GM18505 (cell line): Measurements from ENCODE around the gene SMIM35.

Source experiments
- ATAC-seq: cut with Tn5 transposase; IDR thresholded peaks from one replicate; pipeline ENCODE4 v1.9.1; 2021; ENCODE audit not compliant: unreplicated experiment
- POLR2A ChIP-seq: IDR thresholded peaks from 4 replicates; pipeline ENCODE4 v1.6.1; 2011; ENCODE audit warnings: borderline replicate concordance; ENCODE audit not compliant: insufficient read depth, insufficient read length; ENCODE audit errors: extremely low read depth

SMIM35 gene

DNA sequence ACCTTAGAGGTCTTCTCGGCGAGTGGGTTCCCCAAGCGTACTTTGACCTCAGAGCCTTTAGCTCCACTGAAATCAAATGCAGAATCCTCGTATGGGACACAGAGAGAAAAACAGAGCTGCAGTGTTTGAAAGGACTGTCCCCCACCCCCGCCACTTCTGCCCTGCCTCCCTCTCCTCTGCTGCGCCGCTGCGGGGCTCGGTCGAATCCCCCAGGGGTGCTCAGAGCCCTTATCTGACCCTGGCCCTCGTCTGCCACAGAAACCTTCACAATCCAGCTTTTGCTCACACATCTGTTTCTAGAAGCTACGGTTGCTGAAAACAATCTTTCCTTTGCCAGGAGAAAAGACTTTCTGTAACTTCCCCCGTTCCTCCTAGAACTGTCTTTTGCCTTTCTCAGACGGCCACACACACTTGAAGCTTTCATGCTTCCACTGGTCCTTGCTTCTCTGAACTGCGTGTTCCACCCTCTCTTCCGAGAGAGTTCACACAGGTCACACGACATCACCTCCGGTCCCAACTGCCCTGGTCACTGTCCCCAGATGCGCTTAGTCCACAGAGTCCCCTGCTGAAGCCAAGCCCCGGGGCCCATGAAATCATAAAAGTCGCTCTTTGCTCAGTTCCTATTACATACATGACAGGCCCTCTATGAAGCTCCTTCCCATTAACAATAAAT is 3.7 kb downstream of the SMIM35 start:
- TF ChIP-seq POLR2A: no peak
- ATAC-seq: no peak

DNA sequence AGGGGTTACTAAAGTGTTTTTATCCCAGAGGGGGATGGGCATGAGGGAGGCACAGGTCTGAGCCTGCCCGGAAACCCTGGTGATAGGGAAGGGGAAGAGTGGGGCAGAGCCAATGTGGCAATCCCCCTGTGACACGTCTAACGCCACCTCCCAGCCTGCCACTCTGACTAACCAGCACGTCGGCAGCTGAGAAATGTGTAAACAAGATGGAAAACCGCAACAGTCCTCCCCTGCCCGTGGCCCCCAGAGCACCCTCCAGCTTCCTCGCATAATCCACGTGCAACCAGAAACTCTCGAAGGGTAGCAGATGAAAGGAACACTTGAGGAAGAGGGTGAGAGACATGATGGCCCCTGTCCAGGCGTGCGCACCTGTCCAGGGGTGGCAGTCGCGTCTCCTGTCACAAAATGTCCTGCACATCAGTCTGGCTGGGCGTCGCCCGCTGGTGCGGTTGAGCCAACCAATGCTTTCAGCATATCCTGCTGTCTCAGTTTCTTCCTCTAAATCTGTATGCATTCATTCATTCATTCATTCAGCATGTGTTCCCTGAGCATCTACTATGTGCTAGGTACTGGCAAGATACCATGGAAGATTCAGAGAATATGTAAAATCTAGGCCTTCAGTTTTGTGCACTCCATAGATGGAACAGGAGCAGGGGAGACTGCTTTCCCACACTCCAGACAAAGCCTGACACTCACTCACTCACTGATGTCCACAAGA is 5.4 kb downstream of the SMIM35 start:
- no peak for TF ChIP-seq POLR2A
- ATAC-seq: no peak

DNA sequence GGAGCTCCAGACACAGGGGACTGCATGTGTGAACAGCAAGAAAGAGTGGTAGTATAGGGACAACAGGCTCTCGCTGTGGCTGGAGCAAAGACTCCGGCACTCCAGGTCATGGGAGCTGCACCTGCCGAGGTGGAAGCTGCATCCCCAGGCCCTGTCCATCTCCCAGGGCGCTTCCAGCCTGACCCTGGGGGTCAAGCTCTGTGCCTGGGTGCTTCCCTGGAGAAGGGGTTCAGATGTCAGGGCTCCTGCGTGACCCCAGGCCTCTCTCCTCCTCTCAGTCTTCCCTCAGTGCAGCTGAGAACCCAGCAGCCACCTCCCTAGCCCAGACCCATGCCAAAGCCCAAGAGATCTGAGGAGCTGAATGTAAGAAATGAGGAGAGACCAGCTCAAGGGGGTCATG is 6.5 kb downstream of the SMIM35 start:
- no peak for TF ChIP-seq POLR2A
- ATAC-seq: no peak

DNA sequence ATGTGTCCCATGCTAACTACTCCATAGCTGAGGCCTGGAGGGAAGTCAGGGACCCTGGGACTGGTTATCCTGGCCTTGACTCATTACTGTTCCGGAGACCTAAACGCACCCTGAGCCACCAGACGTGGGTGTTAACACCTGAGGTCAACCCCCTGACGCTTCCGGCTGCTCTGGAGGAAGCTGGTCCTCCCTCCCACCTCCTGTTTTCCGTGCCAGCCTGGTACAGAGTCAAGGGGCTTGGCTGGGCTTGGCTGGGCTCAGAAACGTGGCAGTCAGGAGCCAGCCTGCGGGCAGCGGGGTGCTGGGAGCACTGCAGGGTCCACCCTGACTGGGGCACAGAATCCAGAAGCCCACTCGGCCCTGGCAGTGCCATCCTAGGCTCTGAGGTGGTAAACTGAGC is 7.3 kb downstream of the SMIM35 start:
- no peak for TF ChIP-seq POLR2A
- ATAC-seq: no peak

DNA sequence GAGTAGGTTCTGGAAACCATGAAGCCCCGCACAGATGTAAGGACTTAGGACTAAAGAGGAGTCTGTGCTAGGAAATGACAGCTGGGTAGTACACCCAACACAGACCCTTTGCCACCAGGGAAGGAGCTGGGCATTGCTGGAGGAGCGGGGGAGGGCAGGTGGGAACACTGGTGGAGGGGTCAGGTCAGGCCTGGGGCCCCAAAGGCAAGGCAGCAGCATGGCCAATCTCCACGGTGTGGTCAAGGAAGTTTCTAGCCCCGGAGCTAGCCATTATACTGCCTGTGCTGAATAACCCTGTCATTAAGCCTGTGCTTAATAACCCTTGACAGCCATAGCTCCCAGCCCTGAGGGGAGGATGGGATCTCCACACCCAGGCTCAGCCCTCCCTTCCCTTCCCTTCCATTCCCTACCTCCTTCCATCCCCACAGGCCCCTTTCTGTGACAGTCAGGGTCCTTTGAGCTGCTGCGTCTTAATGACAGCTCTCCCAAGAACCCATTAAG is 7.8 kb downstream of the SMIM35 start:
- no peak for TF ChIP-seq POLR2A
- ATAC-seq: no peak

DNA sequence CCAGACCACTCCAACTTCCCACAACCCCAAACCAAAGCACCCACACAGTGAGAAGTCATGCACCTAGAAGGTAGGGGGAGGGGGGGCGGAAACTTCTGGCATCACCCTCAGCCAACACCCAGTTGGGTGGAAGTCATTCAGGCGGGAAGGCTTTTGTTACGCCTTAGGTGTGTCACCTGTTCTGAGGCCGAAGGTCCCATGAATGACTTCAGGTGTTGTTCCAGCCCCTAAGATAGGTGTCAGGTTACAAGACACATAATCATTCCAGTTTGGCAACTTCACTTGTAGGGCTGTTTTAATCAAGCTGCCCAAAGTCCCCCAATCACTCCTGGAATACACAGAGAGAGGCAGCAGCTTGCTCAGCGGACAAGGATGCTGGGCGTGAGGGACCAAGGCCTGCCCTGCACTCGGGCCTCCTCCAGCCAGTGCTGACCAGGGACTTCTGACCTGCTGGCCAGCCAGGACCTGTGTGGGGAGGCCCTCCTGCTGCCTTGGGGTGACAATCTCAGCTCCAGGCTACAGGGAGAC is 9.9 kb downstream of the SMIM35 start, which contains the start of gene TMPRSS4:
TSS of gene TMPRSS4 (plus strand) at position 325 of the 528 bp plus-strand sequence. CDS start 225 bp downstream, outside the sequence.
- no peak for ATAC-seq
- TF ChIP-seq POLR2A: no peak

- ATAC-seq: no peak
- no peak for TF ChIP-seq POLR2A
Measured at GRCh38 chr11:118074785-118075184, 12.0 kb downstream of the SMIM35 start.

DNA sequence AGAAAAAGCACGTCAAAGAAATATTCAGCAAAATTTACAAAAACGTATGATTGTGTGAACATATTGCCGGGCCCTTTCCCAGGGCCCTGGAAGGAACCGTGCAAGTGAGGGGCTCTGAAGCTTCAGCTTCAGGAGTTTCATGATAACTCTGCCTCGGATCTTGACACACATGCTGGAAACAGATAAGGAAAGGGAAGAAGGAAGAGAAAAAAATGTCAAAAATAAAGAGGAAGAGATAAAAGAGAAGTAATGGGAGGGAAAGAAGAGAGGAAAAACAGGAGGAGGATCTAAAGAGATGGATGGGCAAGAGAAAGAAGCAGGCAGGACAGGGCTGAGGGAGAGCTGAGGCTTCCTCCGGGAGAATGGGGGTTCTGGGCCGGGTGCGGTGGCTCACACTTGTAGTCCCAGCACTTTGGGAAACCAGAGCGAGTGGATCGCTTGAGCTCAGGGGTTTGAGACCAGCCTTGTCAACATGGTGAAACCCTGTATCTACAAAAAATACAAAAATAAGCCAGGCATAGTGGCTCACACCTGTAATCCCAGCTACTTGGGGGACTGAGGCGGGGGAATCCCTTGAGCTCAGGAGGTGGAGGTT is 12.6 kb downstream of the SMIM35 start:
- TF ChIP-seq POLR2A: no peak
- ATAC-seq: no peak

- no peak for ATAC-seq
- no peak for TF ChIP-seq POLR2A
Measured at GRCh38 chr11:118073554-118073953, 13.2 kb downstream of the SMIM35 start.

GRCh38 chr11:118071416-118072030 is 15.2 kb downstream of the SMIM35 start:
- no peak for TF ChIP-seq POLR2A
- ATAC-seq: no peak

GRCh38 chr11:118068945-118069612 is 17.7 kb downstream of the SMIM35 start:
- no peak for ATAC-seq
- TF ChIP-seq POLR2A: no peak

- no peak for ATAC-seq
- no peak for TF ChIP-seq POLR2A
Measured at GRCh38 chr11:118068206-118068944, 18.4 kb downstream of the SMIM35 start.

DNA sequence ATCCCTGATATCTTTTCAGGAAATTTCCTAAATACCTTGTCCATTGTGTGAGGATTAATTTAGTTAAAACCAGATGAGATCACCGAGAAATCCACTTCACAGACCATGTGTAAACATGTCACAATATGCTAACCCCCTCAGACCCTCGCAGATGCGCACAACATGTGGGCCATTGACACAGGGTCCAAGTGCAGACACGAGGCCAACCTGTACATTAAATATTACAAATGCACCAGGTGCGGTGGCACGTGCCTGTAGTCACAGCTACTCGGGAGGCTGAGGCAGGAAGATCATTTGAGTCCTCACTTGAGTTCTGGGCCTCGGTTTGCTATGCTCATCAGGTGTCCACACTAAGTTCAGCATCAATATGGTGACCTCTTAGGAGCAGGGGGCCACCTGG is 19.8 kb downstream of the SMIM35 start:
- no peak for TF ChIP-seq POLR2A
- ATAC-seq: no peak

DNA sequence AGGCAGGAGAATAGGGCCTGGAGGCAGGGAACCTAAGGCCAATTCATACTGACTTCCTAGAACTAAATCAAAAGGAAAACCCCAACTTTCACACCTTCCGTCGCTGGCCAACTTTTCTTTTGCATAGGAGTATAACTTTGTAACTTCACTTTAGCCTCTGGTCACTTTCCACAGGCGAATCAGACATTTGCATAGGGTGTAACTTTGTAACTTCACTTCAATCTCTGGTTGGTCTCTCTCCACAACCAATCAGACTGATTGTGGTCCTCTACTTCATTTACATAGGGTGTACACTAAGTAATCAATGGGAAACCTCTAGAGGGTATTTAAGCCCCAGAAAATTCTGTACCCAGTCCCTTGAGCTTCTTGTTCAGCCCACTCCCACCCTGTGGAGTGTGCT is 21.4 kb downstream of the SMIM35 start:
- no peak for TF ChIP-seq POLR2A
- no peak for ATAC-seq
